ENCODE measurements around the gene H1-8. TPM values are rescaled to one million over a fixed set of nuclear protein-coding genes. Genes with fewer than 3 reads are reported as not detected.

Gene H1-8
- total RNA-seq, 1 donor from 2014 or later: not detected

- DNase-seq (ENCODE audit: low read depth): no peak
- no peaks in the 10 kb centered on the region for H3K36me3 ChIP-seq (ENCODE audit: control insufficient read depth, insufficient read depth, low read length)
- no peak overlapping the region for H3K4me3 ChIP-seq (ENCODE audit: low read depth, low read length)
- TF ChIP-seq CTCF (IDR thresholded peaks at IDR 0.05; ENCODE audit: insufficient read depth, low read length, poor library complexity, severe bottlenecking): no peak
- H3K27me3 ChIP-seq (ENCODE audit: control insufficient read depth, insufficient read depth, low read length): no peaks in the 10 kb centered on the region
Observed at GRCh38 chr3:129501630-129502029, 41.3 kb upstream of the H1-8 start.

GRCh38 chr3:129502641-129503408 lies 40.1 kb upstream of the H1-8 start:
- H3K36me3 ChIP-seq (ENCODE audit: control insufficient read depth, insufficient read depth, low read length): no peaks in the 10 kb centered on the region
- no peak overlapping the region for H3K4me3 ChIP-seq (ENCODE audit: low read depth, low read length)
- no peak for DNase-seq (ENCODE audit: low read depth)
- no peaks in the 10 kb centered on the region for H3K27me3 ChIP-seq (ENCODE audit: control insufficient read depth, insufficient read depth, low read length)
- TF ChIP-seq CTCF (IDR thresholded peaks at IDR 0.05; ENCODE audit: insufficient read depth, low read length, poor library complexity, severe bottlenecking): no peak

- Histone ChIP-seq H3K36me3 (ENCODE audit: control insufficient read depth, insufficient read depth, low read length) (no peaks in the 10 kb centered on the region), H3K27me3 (ENCODE audit: control insufficient read depth, insufficient read depth, low read length) (no peaks in the 10 kb centered on the region), H3K4me3 (ENCODE audit: low read depth, low read length) (no peak overlapping the region)
- no peak for DNase-seq (ENCODE audit: low read depth)
- TF ChIP-seq CTCF (IDR thresholded peaks at IDR 0.05; ENCODE audit: insufficient read depth, low read length, poor library complexity, severe bottlenecking): no peak
Observed at GRCh38 chr3:129503471-129504291, 39.3 kb upstream of the H1-8 start.

- no peaks in the 10 kb centered on the region for H3K36me3 ChIP-seq (ENCODE audit: control insufficient read depth, insufficient read depth, low read length)
- no peaks in the 10 kb centered on the region for H3K27me3 ChIP-seq (ENCODE audit: control insufficient read depth, insufficient read depth, low read length)
- no peak for DNase-seq (ENCODE audit: low read depth)
- no peak for TF ChIP-seq CTCF (IDR thresholded peaks at IDR 0.05; ENCODE audit: insufficient read depth, low read length, poor library complexity, severe bottlenecking)
- no peak overlapping the region for H3K4me3 ChIP-seq (ENCODE audit: low read depth, low read length)
Observed at GRCh38 chr3:129504471-129505100, 38.4 kb upstream of the H1-8 start.

- no peak for DNase-seq (ENCODE audit: low read depth)
- TF ChIP-seq CTCF (IDR thresholded peaks at IDR 0.05; ENCODE audit: insufficient read depth, low read length, poor library complexity, severe bottlenecking): no peak
- H3K27me3 ChIP-seq (ENCODE audit: control insufficient read depth, insufficient read depth, low read length): no peaks in the 10 kb centered on the region
- H3K36me3 ChIP-seq (ENCODE audit: control insufficient read depth, insufficient read depth, low read length): no peaks in the 10 kb centered on the region
- H3K4me3 ChIP-seq (ENCODE audit: low read depth, low read length): no peak overlapping the region
Observed at GRCh38 chr3:129505341-129505740, 37.6 kb upstream of the H1-8 start.

All from kidney epithelial cell (primary cell).